Kidney (tissue), 14 donors: ENCODE results near the gene VDR. TPM values are rescaled to one million over a fixed set of nuclear protein-coding genes. Genes with fewer than 3 reads are reported as not detected.
A peak's percentile ranks its signal among the peaks of the same experiment; 100 is the strongest.

Source experiments
- DNase-seq, 5 donors: peaks; one replicate each; pipeline ENCODE4 v3.0.0-alpha.2; 2013 to 2020
- FAIRE-seq: peaks from 2 replicates; lab custom pipeline; 2012; peaks lifted over from hg19 to GRCh38; lab: Jason Lieb, UNC
- H3K27ac ChIP-seq, 2 donors: one replicate each; pipeline ENCODE4 v1.7.0; 2013; ENCODE audit warnings: low read depth in 2 of 2, low read length in 2 of 2, inconsistent platforms in 1 of 2
- H3K27me3 ChIP-seq: one replicate; pipeline ENCODE4 v1.7.1; 2013; ENCODE audit warnings: low read length, inconsistent platforms; ENCODE audit not compliant: control insufficient read depth, insufficient read depth
- H3K36me3 ChIP-seq, 3 donors: one replicate each; pipeline versions ENCODE4 v1.7.0 to v1.7.1; 2013; ENCODE audit warnings: low read length in 3 of 3, control low read depth in 1 of 3, inconsistent platforms in 1 of 3; ENCODE audit not compliant: insufficient read depth in 3 of 3, control insufficient read depth in 2 of 3
- H3K4me1 ChIP-seq, 3 donors: one replicate each; pipeline versions ENCODE4 v1.7.0 to v1.7.1; 2013; ENCODE audit warnings: low read length in 3 of 3, inconsistent platforms in 1 of 3, low read depth in 1 of 3; ENCODE audit not compliant: control insufficient read depth in 2 of 3, insufficient read depth in 2 of 3
- H3K4me3 ChIP-seq, 3 donors: one replicate each; pipeline versions ENCODE4 v1.7.0 to v1.8.1; 2013; ENCODE audit warnings: low read length in 3 of 3, control low read depth in 1 of 3, inconsistent platforms in 1 of 3
- H3K9ac ChIP-seq, 3 donors: one replicate each; pipeline versions ENCODE4 v1.7.0 to v1.7.1; 2013; ENCODE audit warnings: low read length in 3 of 3, control low read depth in 1 of 3, inconsistent platforms in 1 of 3
- H3K9me3 ChIP-seq, 3 donors: one replicate each; pipeline versions ENCODE4 v1.7.0 to v1.7.1; 2013; ENCODE audit warnings: low read length in 3 of 3, control low read depth in 1 of 3, inconsistent platforms in 1 of 3; ENCODE audit not compliant: control insufficient read depth in 2 of 3, insufficient read depth in 1 of 3
- intact Hi-C: fragments of 100-400 bp; cut with DNase I; formaldehyde crosslinking; loops from one replicate; pipeline ENCODE4 v1.11.1; 2022
- polyA plus RNA-seq: library from polyadenylated mRNA; stranded (reverse); fragments of 350-450 nt; fragmentation: Illumina TruSeq; extraction: RNeasy Lipid Tissue Mini Kit (QIAGEN cat#74804); gene quantifications from one replicate; pipeline ENCODE4 v1.2.3, GENCODE V29; 2014; ENCODE audit warnings: low read depth, low replicate concordance; ENCODE audit not compliant: insufficient read depth
- total RNA-seq: library from RNA; stranded (reverse); fragmentation: NEBNext Ultra II Directional; extraction: Animal tissue kit (Norgen Biotek cat#: 25700); gene quantifications from one replicate; pipeline ENCODE4 v1.2.1, GENCODE V29; 2021
- TF ChIP-seq, protein P1 (sequence below): IDR thresholded peaks from 3 replicates; pipeline ENCODE4 v1.5.1; 2012; ENCODE audit warnings: mild to moderate bottlenecking, moderate library complexity, borderline replicate concordance; ENCODE audit not compliant: insufficient read depth; ENCODE audit errors: extremely low read depth
- donor health status: control.
- donor health status: control.
- donor health status: control.
- donor health status: control.
- donor health status: control.
- donor health status: DM: yes; HTN: yes; CAD: no.
- donor health status: Normal renal cell carcinoma (clear cell type).

VDR gene
- total and polyA plus RNA-seq, 2 donors from 2014 or later, result 14.8 to 19.1 TPM

DNA sequence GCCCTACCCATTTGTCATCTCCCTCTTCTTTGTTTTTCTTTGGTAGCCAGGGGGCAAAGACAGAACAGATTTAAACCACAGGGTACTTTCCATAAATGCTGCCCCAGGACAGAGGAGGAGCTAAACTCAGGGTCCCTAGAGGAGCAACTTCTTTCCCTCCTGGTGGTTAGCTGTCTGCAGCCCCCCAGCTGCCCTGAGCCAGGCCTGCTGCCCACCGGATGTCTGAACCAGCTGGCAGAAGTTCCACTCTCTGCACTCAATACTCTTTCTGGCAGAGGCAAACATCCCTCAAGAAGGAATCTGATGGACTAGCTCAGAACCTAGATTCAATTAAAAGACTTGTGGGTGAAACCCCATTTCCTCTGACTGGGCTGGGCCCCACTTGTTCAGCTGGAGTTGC lies 10.7 kb downstream of the VDR start:
- no peak for DNase-seq
- FAIRE-seq, result no peak
- Histone ChIP-seq H3K27ac (peak overlapping the region; percentile 45 to 54), H3K9ac (no peak overlapping the region), H3K9me3 (no peaks in the 10 kb centered on the region), H3K27me3 (no peaks in the 10 kb centered on the region), H3K36me3 (no peaks in the 10 kb centered on the region), H3K4me1 (peaks cover 0 to 45% (median 29%) of the 10 kb centered on the region in 3 donors), H3K4me3 (no peak overlapping the region)
- intact Hi-C loops, result no loop called here
- TF ChIP-seq, protein P1, sequence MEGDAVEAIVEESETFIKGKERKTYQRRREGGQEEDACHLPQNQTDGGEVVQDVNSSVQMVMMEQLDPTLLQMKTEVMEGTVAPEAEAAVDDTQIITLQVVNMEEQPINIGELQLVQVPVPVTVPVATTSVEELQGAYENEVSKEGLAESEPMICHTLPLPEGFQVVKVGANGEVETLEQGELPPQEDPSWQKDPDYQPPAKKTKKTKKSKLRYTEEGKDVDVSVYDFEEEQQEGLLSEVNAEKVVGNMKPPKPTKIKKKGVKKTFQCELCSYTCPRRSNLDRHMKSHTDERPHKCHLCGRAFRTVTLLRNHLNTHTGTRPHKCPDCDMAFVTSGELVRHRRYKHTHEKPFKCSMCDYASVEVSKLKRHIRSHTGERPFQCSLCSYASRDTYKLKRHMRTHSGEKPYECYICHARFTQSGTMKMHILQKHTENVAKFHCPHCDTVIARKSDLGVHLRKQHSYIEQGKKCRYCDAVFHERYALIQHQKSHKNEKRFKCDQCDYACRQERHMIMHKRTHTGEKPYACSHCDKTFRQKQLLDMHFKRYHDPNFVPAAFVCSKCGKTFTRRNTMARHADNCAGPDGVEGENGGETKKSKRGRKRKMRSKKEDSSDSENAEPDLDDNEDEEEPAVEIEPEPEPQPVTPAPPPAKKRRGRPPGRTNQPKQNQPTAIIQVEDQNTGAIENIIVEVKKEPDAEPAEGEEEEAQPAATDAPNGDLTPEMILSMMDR, result no peak

DNA sequence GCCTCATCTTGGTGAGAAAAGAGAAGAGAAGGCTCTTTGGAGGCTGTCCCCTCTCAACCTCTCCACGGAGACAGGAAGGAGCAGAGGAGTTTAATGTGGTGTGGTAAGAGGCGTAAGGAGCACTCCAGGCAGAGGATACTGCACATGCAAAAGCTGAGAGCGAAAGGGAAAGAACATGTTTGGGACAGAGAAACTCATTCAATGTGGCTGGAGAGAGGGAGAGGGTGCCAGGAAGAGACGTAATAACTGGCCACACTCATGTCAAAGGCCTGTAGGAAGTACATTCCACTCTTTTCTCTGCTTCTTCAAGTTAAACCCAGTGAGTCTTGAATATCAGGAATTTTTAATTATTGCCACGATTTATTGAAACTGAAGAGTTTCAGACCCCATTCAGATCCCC lies 12.0 kb downstream of the VDR start:
- intact Hi-C loops, result no loop called here
- Histone ChIP-seq H3K9ac (no peak overlapping the region), H3K4me3 (peak overlapping the region in 1 of 3 donors; percentile 17), H3K27me3 (no peaks in the 10 kb centered on the region), H3K27ac (peak overlapping the region in 1 of 2 donors; percentile 16), H3K36me3 (no peaks in the 10 kb centered on the region), H3K4me1 (peaks cover 0 to 46% (median 29%) of the 10 kb centered on the region in 3 donors), H3K9me3 (no peaks in the 10 kb centered on the region)
- TF ChIP-seq, protein P1, result no peak
- DNase-seq (no peak), FAIRE-seq (no peak)

DNA sequence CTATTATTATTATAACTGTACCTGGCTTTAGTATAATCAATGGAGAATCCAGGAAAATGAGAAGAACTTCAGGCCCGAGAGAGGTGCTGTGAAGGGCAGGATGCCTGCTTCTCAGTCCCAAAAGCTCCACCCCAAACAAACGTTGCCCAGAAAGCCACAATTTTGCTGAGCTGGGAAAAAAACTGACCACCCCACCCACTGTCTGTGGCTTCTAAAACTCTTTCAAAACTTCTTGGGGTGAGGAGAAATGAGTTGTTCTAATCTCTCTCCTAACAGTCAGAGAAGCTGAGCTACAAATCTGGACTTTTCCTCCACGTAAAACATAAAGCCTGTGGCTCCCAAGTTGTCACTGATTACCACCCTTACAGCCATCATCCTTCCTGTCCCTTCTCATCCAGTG lies 13.4 kb downstream of the VDR start:
- TF ChIP-seq, protein P1, result no peak
- H3K27me3 ChIP-seq, result no peaks in the 10 kb centered on the region
- H3K36me3 ChIP-seq, result no peaks in the 10 kb centered on the region
- H3K4me3 ChIP-seq, result no peak overlapping the region
- no peak overlapping the region for H3K27ac ChIP-seq
- no peak for FAIRE-seq
- intact Hi-C loops, result no loop called here
- H3K9me3 ChIP-seq, result no peaks in the 10 kb centered on the region
- no peak for DNase-seq
- H3K9ac ChIP-seq, result no peak overlapping the region
- peaks cover 0 to 41% (median 18%) of the 10 kb centered on the region in 3 donors for H3K4me1 ChIP-seq

DNA sequence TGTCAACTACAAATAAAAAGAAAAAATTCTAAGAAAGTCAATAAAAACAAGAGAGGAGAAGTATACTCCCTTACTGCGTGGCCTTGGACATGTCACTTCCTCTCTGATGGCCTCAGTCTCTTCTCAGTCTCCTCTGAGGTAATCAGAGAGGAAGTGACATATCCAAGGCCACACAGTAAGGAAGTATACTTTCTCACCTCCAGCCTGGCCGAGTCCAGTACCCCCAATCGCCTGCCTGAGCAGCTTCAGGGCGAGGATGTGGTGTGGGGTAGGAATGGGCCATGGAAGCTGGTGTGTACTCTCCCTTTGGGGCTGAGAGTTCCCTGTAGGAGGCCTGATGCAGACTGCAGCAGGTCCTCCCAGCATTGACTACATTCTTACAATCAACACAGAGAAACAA lies 15.8 kb downstream of the VDR start:
- Histone ChIP-seq H3K27ac (peak overlapping the region; percentile 3 to 40), H3K36me3 (no peaks in the 10 kb centered on the region), H3K4me3 (no peak overlapping the region), H3K4me1 (peaks cover 0 to 21% (median 7%) of the 10 kb centered on the region in 3 donors), H3K27me3 (no peaks in the 10 kb centered on the region), H3K9ac (no peak overlapping the region), H3K9me3 (no peaks in the 10 kb centered on the region)
- DNase-seq, result no peak
- TF ChIP-seq, protein P1, result no peak
- no peak for FAIRE-seq
- intact Hi-C loops, result no loop called here
